Measurements from ENCODE around the gene STK40.

Gene STK40

DNA sequence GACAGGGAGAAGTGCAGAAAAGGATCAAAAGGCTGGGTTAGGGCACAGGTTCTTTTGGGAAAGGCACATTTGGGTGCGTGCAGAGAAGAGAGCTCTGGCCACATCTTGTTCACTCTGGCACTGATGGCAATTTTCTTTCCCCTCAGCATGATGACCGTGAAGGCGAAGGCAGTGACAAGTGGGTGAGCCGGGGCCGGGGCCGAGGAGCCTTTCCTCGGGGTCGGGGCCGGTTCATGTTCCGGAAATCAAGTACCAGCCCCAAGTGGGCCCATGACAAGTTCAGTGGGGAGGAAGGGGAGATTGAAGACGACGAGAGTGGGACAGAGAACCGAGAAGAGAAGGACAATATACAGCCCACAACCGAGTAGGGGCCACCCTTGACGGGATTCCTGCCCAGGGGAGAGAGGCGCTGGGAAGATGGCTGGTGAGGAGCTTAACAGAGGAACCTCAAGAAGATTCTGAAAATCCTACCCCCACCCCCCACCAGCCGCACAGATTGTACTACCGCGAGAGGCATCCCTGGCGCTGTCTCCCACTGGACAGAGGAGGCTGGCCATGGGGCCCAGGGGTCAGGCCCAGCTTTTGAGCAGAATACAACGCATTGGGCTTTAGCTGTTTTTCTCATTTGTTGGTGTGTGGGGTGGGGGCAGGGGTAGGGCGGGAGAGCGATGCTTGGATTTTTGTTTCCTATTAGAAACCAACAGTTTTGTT, 81.9 kb downstream of the STK40 start:
- no peaks in the 10 kb centered on the region for H3K27me3 ChIP-seq (ENCODE audit: control insufficient read depth, insufficient read depth, low read length)
- no peaks in the 10 kb centered on the region for H3K79me2 ChIP-seq
- no peak overlapping the region for H2AFZ ChIP-seq
- no peak overlapping the region for H3K27ac ChIP-seq
- no peak overlapping the region for H3K4me2 ChIP-seq (ENCODE audit: low read length)
- H3K9ac ChIP-seq = no peak overlapping the region
- TF ChIP-seq, protein P1, sequence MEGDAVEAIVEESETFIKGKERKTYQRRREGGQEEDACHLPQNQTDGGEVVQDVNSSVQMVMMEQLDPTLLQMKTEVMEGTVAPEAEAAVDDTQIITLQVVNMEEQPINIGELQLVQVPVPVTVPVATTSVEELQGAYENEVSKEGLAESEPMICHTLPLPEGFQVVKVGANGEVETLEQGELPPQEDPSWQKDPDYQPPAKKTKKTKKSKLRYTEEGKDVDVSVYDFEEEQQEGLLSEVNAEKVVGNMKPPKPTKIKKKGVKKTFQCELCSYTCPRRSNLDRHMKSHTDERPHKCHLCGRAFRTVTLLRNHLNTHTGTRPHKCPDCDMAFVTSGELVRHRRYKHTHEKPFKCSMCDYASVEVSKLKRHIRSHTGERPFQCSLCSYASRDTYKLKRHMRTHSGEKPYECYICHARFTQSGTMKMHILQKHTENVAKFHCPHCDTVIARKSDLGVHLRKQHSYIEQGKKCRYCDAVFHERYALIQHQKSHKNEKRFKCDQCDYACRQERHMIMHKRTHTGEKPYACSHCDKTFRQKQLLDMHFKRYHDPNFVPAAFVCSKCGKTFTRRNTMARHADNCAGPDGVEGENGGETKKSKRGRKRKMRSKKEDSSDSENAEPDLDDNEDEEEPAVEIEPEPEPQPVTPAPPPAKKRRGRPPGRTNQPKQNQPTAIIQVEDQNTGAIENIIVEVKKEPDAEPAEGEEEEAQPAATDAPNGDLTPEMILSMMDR (IDR thresholded peaks at IDR 0.05) = no peak
- H3K36me3 ChIP-seq (ENCODE audit: control insufficient read depth, insufficient read depth, low read length) = no peaks in the 10 kb centered on the region
- H3K4me1 ChIP-seq = no peaks in the 10 kb centered on the region
- H3K9me3 ChIP-seq (ENCODE audit: control insufficient read depth, low read length) = no peaks in the 10 kb centered on the region
- no peak overlapping the region for H3K4me3 ChIP-seq (ENCODE audit: low read depth, low read length)

GRCh38 chr1:36303244-36303643, 82.5 kb downstream of the STK40 start:
- Histone ChIP-seq H3K9me3 (ENCODE audit: control insufficient read depth, low read length) (no peaks in the 10 kb centered on the region), H3K36me3 (ENCODE audit: control insufficient read depth, insufficient read depth, low read length) (no peaks in the 10 kb centered on the region), H3K4me2 (ENCODE audit: low read length) (no peak overlapping the region), H3K27ac (no peak overlapping the region), H3K9ac (no peak overlapping the region), H2AFZ (no peak overlapping the region), H3K4me1 (no peaks in the 10 kb centered on the region), H3K27me3 (ENCODE audit: control insufficient read depth, insufficient read depth, low read length) (no peaks in the 10 kb centered on the region), H3K4me3 (ENCODE audit: low read depth, low read length) (no peak overlapping the region), H3K79me2 (no peaks in the 10 kb centered on the region)
- TF ChIP-seq, protein P1 (IDR thresholded peaks at IDR 0.05) = no peak

- TF ChIP-seq, protein P1 (IDR thresholded peaks at IDR 0.05) = no peak
- Histone ChIP-seq H3K27me3 (ENCODE audit: control insufficient read depth, insufficient read depth, low read length) (no peaks in the 10 kb centered on the region), H3K79me2 (no peaks in the 10 kb centered on the region), H3K4me1 (no peaks in the 10 kb centered on the region), H2AFZ (no peak overlapping the region), H3K9ac (no peak overlapping the region), H3K9me3 (ENCODE audit: control insufficient read depth, low read length) (no peaks in the 10 kb centered on the region), H3K27ac (no peak overlapping the region), H3K4me2 (ENCODE audit: low read length) (no peak overlapping the region), H3K36me3 (ENCODE audit: control insufficient read depth, insufficient read depth, low read length) (no peaks in the 10 kb centered on the region), H3K4me3 (ENCODE audit: low read depth, low read length) (no peak overlapping the region)
Observed at GRCh38 chr1:36301220-36301619, 84.5 kb downstream of the STK40 start.

DNA sequence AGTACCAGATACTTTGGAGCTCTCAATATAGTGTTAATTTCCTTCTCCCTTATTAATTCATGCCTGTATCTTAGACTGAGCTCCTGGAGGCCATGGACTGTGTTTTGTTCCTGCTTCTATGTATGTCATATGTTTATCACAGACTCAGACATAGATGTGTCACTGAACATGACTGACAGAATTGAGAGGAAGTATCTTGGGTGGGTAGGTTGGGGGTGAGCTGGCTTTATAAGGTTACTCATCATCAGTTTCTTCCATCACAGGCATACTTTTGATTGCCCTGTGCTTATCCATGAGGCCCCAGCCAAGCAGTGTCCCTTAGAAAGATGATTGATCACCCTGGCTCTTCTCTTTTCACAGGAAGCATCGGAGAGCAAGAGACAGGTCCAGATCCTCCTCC, 85.2 kb downstream of the STK40 start:
- TF ChIP-seq, protein P1 (IDR thresholded peaks at IDR 0.05) = no peak
- H3K4me2 ChIP-seq (ENCODE audit: low read length) = no peak overlapping the region
- H3K36me3 ChIP-seq (ENCODE audit: control insufficient read depth, insufficient read depth, low read length) = no peaks in the 10 kb centered on the region
- no peaks in the 10 kb centered on the region for H3K27me3 ChIP-seq (ENCODE audit: control insufficient read depth, insufficient read depth, low read length)
- no peak overlapping the region for H3K9ac ChIP-seq
- no peaks in the 10 kb centered on the region for H3K4me1 ChIP-seq
- no peak overlapping the region for H3K27ac ChIP-seq
- no peaks in the 10 kb centered on the region for H3K9me3 ChIP-seq (ENCODE audit: control insufficient read depth, low read length)
- no peak overlapping the region for H3K4me3 ChIP-seq (ENCODE audit: low read depth, low read length)
- no peaks in the 10 kb centered on the region for H3K79me2 ChIP-seq
- no peak overlapping the region for H2AFZ ChIP-seq

- H3K27me3 ChIP-seq (ENCODE audit: control insufficient read depth, insufficient read depth, low read length) = no peaks in the 10 kb centered on the region
- no peak overlapping the region for H3K27ac ChIP-seq
- no peak overlapping the region for H3K4me3 ChIP-seq (ENCODE audit: low read depth, low read length)
- H3K36me3 ChIP-seq (ENCODE audit: control insufficient read depth, insufficient read depth, low read length) = no peaks in the 10 kb centered on the region
- H3K9me3 ChIP-seq (ENCODE audit: control insufficient read depth, low read length) = no peaks in the 10 kb centered on the region
- H3K79me2 ChIP-seq = no peaks in the 10 kb centered on the region
- no peaks in the 10 kb centered on the region for H3K4me1 ChIP-seq
- H3K9ac ChIP-seq = no peak overlapping the region
- no peak overlapping the region for H3K4me2 ChIP-seq (ENCODE audit: low read length)
- TF ChIP-seq, protein P1 (IDR thresholded peaks at IDR 0.05) = no peak
- no peak overlapping the region for H2AFZ ChIP-seq
Observed at GRCh38 chr1:36298640-36299039, 87.1 kb downstream of the STK40 start.
